RWPE2 (cell line): ENCODE results near the gene CAMK1G.

Experiments
- ATAC-seq: fragments of 200-7000 bp; cut with Tn5 transposase; 3 replicates; pipeline ENCODE4 v1.9.1; 2021; ENCODE audit warnings: low read depth
- DNase-seq: peaks from one replicate; pipeline ENCODE4 v3.0.0-alpha.2; 2020; ENCODE audit warnings: low spot score
- H3K27ac ChIP-seq: fragments of 450-650 bp; 2 replicates; pipeline ENCODE4 v1.5.1; 2017; ENCODE audit warnings: mild to moderate bottlenecking; ENCODE audit not compliant: poor library complexity, severe bottlenecking
- H3K27me3 ChIP-seq: fragments of 250-450 bp; sonication (Bioruptor Pico); 2 replicates; pipeline ENCODE4 v1.5.1; 2021; ENCODE audit warnings: mild to moderate bottlenecking, moderate library complexity; ENCODE audit not compliant: insufficient read depth, poor library complexity, severe bottlenecking
- H3K36me3 ChIP-seq: fragments of 250-450 bp; sonication (Bioruptor Pico); 2 replicates; pipeline ENCODE4 v1.5.1; 2020; ENCODE audit warnings: low read depth, mild to moderate bottlenecking, moderate library complexity
- H3K4me1 ChIP-seq: fragments of 250-450 bp; sonication (Bioruptor Pico); 2 replicates; pipeline ENCODE4 v1.5.1; 2021; ENCODE audit warnings: mild to moderate bottlenecking, moderate library complexity; ENCODE audit not compliant: insufficient read depth, poor library complexity, severe bottlenecking
- H3K4me3 ChIP-seq: fragments of 250-450 bp; sonication (Bioruptor Pico); 2 replicates; pipeline ENCODE4 v1.5.1; 2021; ENCODE audit warnings: mild to moderate bottlenecking, moderate library complexity; ENCODE audit not compliant: severe bottlenecking
- H3K9me3 ChIP-seq: fragments of 250-450 bp; sonication (Bioruptor Pico); 2 replicates; pipeline ENCODE4 v1.5.1; 2021; ENCODE audit warnings: mild to moderate bottlenecking, moderate library complexity; ENCODE audit not compliant: severe bottlenecking
- TF ChIP-seq, protein P1 (sequence below): fragments of 450-650 bp; IDR thresholded peaks from one replicate; pipeline ENCODE4 v1.5.1; 2017; ENCODE audit warnings: mild to moderate bottlenecking, moderate library complexity; ENCODE audit not compliant: poor library complexity, severe bottlenecking

CAMK1G gene

DNA sequence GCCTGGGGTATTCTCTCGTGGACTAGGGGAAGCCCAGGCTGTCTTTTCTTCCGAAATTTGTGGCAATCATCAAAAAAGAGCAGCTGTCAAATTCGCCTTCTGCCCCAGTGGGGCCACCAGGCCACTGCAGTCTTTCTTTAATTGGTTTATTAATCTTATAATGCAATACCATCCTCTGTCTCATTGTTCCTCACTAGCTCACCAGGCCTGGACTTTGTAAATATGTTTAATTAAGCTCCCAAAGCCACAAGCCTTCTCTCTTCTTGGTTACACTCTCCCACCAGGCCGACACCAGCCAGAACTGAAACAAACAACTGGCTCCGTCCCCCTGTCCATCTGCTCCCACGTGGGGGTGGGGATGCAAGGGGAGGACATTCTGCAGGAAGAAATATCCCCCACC is 22.0 kb upstream of the CAMK1G start:
- ATAC-seq (no peak), DNase-seq (no peak)
- H3K27me3 ChIP-seq = no peaks in the 10 kb centered on the region
- no peaks in the 10 kb centered on the region for H3K9me3 ChIP-seq
- TF ChIP-seq, protein P1, sequence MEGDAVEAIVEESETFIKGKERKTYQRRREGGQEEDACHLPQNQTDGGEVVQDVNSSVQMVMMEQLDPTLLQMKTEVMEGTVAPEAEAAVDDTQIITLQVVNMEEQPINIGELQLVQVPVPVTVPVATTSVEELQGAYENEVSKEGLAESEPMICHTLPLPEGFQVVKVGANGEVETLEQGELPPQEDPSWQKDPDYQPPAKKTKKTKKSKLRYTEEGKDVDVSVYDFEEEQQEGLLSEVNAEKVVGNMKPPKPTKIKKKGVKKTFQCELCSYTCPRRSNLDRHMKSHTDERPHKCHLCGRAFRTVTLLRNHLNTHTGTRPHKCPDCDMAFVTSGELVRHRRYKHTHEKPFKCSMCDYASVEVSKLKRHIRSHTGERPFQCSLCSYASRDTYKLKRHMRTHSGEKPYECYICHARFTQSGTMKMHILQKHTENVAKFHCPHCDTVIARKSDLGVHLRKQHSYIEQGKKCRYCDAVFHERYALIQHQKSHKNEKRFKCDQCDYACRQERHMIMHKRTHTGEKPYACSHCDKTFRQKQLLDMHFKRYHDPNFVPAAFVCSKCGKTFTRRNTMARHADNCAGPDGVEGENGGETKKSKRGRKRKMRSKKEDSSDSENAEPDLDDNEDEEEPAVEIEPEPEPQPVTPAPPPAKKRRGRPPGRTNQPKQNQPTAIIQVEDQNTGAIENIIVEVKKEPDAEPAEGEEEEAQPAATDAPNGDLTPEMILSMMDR = no peak
- peaks cover 7% of the 10 kb centered on the region for H3K4me1 ChIP-seq
- no peak overlapping the region for H3K27ac ChIP-seq
- H3K4me3 ChIP-seq = no peak overlapping the region
- H3K36me3 ChIP-seq = no peaks in the 10 kb centered on the region

DNA sequence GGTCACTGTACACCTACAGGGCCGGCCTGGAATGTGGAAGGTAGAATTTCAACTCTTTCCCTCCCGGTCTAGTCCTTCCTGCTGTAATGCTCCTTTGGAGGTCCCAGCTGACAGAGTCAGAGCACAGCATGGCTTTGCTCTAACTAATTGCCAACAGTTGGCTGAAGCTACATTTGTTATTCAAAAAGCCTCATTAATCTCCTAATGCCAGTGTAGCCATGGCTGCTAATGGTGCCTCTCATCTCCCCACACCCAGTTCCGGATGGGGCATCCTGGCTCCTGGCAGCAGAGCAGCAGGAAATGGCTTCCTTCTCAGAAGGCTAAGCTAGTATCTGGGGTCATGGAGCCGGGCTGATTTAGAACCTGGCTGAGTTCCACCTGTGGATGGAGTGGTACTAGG is 18.7 kb upstream of the CAMK1G start:
- TF ChIP-seq, protein P1 = no peak
- H3K36me3 ChIP-seq = no peaks in the 10 kb centered on the region
- ATAC-seq (no peak), DNase-seq (no peak)
- H3K9me3 ChIP-seq = no peaks in the 10 kb centered on the region
- no peak overlapping the region for H3K27ac ChIP-seq
- H3K27me3 ChIP-seq = no peaks in the 10 kb centered on the region
- peaks cover 24% of the 10 kb centered on the region for H3K4me1 ChIP-seq
- no peak overlapping the region for H3K4me3 ChIP-seq

DNA sequence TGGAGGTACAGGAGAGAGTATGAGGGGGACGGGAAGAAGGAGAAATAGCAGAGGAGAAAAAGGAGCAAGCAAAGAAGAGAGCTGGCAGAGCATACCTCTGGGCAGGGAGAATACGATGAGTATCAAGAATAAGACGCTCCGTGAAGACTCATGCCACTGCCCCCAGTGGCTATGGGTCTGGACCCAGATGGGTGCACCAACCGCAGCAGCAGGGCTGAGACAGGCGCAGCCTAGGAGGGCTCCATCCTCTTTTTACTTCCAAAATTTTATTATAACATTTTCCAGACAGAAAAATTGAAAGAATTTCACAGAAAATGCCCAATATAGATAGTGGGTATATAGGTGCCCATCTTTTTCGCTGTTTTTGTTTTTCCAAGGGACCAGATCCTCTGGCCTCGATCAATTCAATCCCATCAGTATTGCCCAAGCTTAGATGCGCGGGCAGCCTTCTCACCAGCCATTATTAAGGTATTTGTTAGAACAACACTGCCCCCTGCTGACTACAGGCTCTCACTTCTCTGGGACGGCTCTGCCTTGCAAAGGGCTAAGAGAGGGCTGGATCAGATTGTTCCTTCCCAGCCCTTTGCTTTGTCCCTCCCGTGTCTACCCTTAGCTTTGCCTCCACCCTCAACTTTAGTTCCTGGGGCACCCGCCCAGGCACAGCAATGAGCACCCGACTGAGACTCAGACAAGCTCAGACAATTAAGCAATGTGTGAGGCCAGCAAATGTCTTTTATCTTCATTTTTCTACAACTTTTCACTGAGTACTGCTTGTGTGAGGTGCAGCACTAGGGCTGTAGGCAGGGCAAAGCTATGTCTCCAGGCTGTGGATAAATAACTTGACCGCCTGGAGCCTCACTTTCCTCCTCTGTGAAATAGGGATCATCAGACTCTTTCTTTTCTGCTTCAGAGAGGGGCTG is 17.5 kb upstream of the CAMK1G start:
- no peaks in the 10 kb centered on the region for H3K9me3 ChIP-seq
- H3K27me3 ChIP-seq = no peaks in the 10 kb centered on the region
- H3K27ac ChIP-seq = peak overlapping the region; percentile 66
- DNase-seq (peak; percentile 54), ATAC-seq (peak; percentile 75)
- no peak overlapping the region for H3K4me3 ChIP-seq
- H3K4me1 ChIP-seq = peaks cover 24% of the 10 kb centered on the region
- TF ChIP-seq, protein P1 = peak; percentile 62
- no peaks in the 10 kb centered on the region for H3K36me3 ChIP-seq

DNA sequence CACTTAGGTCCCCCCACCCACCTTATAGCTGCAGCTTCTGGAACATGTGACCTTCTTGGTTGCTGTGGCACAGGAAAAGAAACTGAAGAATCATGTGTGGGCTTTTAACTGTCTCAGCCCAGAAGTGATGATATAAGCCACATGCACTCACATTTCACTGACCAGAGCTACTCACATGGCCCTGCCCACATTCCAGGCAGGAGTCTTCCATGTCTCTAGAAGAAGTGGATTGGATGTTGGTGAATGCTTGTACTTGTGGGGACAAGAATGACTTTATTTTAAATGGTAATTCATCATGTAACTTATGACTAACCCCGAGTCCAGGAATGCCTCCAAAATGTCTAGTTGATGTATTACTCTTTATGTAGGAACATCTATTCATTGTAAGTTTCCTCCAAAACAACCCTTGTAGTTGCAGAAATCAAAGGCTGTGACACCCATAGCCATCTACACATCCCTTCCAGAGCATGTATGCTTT is 15.8 kb upstream of the CAMK1G start:
- Histone ChIP-seq H3K27me3 (no peaks in the 10 kb centered on the region), H3K36me3 (no peaks in the 10 kb centered on the region), H3K4me3 (no peak overlapping the region), H3K4me1 (peaks cover 24% of the 10 kb centered on the region), H3K27ac (peak overlapping the region; percentile 66), H3K9me3 (no peaks in the 10 kb centered on the region)
- ATAC-seq (peak; percentile 91), DNase-seq (peak; percentile 44)
- TF ChIP-seq, protein P1 = no peak
